BLaER1 treated with 17β-estradiol and CSF1 and Interleukin-3, amounts not matched to agents 10 nM and 100 nM (cell line): ENCODE measurements around the gene LRRC8A.
"Not testable (repeated sequence)": the region's sequence is repeated elsewhere in the genome, so short reads cannot be mapped to it uniquely, and the experiment has no call there.

Experiments
- H3K27ac ChIP-seq, 11 experiments: shearing (Covaris generic); formaldehyde crosslinking; 2 replicates each; pipeline ENCODE4 v1.8.1; 2022
- H3K27me3 ChIP-seq, 11 experiments: shearing (Covaris generic); formaldehyde crosslinking; 2 replicates each; pipeline ENCODE4 v1.8.1; 2022
- H3K36me3 ChIP-seq, 11 experiments: shearing (Covaris generic); formaldehyde crosslinking; 2 replicates each; pipeline ENCODE4 v1.8.1; 2022
- H3K4me1 ChIP-seq, 10 experiments: shearing (Covaris generic); formaldehyde crosslinking; 2 replicates each; pipeline ENCODE4 v1.8.1; 2022
- H3K4me2 ChIP-seq, 11 experiments: shearing (Covaris generic); formaldehyde crosslinking; 2 replicates each; pipeline ENCODE4 v1.8.1; 2022
- H3K4me3 ChIP-seq, 10 experiments: shearing (Covaris generic); formaldehyde crosslinking; 2 replicates each; pipeline ENCODE4 v1.8.1; 2022
- H3K9ac ChIP-seq, 11 experiments: shearing (Covaris generic); formaldehyde crosslinking; 2 replicates each; pipeline ENCODE4 v1.8.1; 2022
- H3K9me3 ChIP-seq, 11 experiments: shearing (Covaris generic); formaldehyde crosslinking; replicated peaks in 1 of 11; 2 replicates each; pipeline ENCODE4 v1.8.1; 2022
- H4K20me1 ChIP-seq, 11 experiments: shearing (Covaris generic); formaldehyde crosslinking; 2 replicates each; pipeline ENCODE4 v1.8.1; 2022
- Cebpa-rat ChIP-seq, 11 experiments: shearing (Covaris generic); IDR thresholded peaks; 2 replicates each; pipeline ENCODE4 v1.8.1; 2022

Gene LRRC8A

DNA sequence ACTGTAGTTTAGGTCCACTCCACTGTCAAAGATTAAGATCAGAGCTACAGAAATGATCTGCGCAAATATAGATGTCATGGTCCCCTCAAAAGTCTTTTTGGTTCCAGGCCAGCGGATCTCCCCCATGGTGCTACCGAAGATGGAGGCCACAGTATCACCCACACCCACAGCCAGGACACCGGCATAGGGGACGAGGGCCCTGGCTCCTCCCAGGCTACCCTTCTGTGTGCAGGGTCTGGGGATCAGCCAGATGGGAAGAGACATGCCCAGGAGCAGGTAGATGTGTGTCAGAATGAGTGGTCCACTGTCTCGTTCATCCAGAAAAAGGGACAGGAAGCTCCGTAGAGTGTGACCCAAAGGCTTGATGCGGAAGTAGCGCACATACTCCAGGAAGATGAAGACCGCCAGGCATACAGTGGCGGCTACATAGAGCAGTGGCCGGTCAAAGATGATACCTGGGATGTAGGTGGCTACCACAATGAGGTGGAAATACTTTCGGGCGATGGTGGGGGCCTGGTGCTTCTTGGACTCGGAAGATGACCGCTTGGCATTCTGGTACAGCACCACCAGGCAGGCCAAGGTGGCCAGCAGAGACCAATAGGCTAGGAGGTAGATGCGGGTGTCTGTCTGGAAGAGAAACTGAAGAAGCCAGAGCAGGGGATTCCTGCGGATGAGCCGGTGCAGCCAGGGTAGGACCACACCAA lies 64.0 kb downstream of the LRRC8A start:
- Histone ChIP-seq H3K27me3 (no peaks in the 10 kb centered on the region), H3K9me3 (no peaks in the 10 kb centered on the region), H3K36me3 (peaks cover 12 to 60% (median 30%) of the 10 kb centered on the region in 11 experiments), H3K4me1 (peaks cover 22 to 40% (median 28%) of the 10 kb centered on the region in 10 experiments), H3K4me2 (peak overlapping the region; percentile 87 to 100 (median 94)), H4K20me1 (peaks cover 0 to 24% (median 0%) of the 10 kb centered on the region in 11 experiments; a peak in 6 of 22 replicates), H3K9ac (peak overlapping the region in 2 of 11 experiments; percentile 90 to 99; a peak in 2 of 22 replicates), H3K4me3 (peak overlapping the region in 8 of 10 experiments; percentile 71 to 96 (median 89); a peak in 6 of 20 replicates), H3K27ac (no peak overlapping the region; a peak in 1 of 22 replicates)
- TF ChIP-seq Cebpa-rat (IDR thresholded peaks at IDR 0.05) = no peak

- no peaks in the 10 kb centered on the region for H3K27me3 ChIP-seq
- H3K4me2 ChIP-seq = peak overlapping the region; percentile 87 to 100 (median 94)
- peak overlapping the region; percentile 69 to 98 (median 92) for H3K27ac ChIP-seq
- H3K4me3 ChIP-seq = peak overlapping the region; percentile 71 to 96 (median 89)
- H4K20me1 ChIP-seq = peaks cover 0 to 25% (median 0%) of the 10 kb centered on the region in 11 experiments; a peak in 6 of 22 replicates
- no peaks in the 10 kb centered on the region for H3K9me3 ChIP-seq
- H3K4me1 ChIP-seq = peaks cover 22 to 40% (median 28%) of the 10 kb centered on the region in 10 experiments
- H3K36me3 ChIP-seq = peaks cover 16 to 61% (median 35%) of the 10 kb centered on the region in 11 experiments
- TF ChIP-seq Cebpa-rat (IDR thresholded peaks at IDR 0.05) = no peak
- H3K9ac ChIP-seq = peak overlapping the region; percentile 83 to 99 (median 93)
Observed at GRCh38 chr9:128946571-128947276, 64.8 kb downstream of the LRRC8A start.

DNA sequence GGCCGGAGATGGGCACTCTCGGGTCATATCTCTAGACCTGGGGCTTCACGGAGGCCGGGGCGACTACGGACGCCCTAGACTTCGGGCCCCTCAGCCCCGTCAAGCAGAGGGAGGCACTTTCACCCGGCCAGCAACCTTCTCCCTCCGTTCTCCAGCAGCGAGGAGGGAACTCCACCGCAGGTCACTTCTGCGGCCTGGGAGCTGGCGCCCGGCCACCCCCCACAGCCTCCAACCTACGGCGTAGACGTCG lies 65.3 kb downstream of the LRRC8A start:
- Histone ChIP-seq H3K9me3 (no peaks in the 10 kb centered on the region), H3K27ac (peak overlapping the region; percentile 69 to 98 (median 92)), H3K27me3 (no peaks in the 10 kb centered on the region), H4K20me1 (peaks cover 0 to 30% (median 0%) of the 10 kb centered on the region in 11 experiments; a peak in 7 of 22 replicates), H3K4me2 (peak overlapping the region; percentile 87 to 100 (median 94)), H3K9ac (peak overlapping the region; percentile 83 to 99 (median 93)), H3K4me1 (peaks cover 22 to 40% (median 28%) of the 10 kb centered on the region in 10 experiments), H3K36me3 (peaks cover 21 to 63% (median 40%) of the 10 kb centered on the region in 11 experiments), H3K4me3 (peak overlapping the region; percentile 71 to 96 (median 89))
- no peak for TF ChIP-seq Cebpa-rat (IDR thresholded peaks at IDR 0.05)

DNA sequence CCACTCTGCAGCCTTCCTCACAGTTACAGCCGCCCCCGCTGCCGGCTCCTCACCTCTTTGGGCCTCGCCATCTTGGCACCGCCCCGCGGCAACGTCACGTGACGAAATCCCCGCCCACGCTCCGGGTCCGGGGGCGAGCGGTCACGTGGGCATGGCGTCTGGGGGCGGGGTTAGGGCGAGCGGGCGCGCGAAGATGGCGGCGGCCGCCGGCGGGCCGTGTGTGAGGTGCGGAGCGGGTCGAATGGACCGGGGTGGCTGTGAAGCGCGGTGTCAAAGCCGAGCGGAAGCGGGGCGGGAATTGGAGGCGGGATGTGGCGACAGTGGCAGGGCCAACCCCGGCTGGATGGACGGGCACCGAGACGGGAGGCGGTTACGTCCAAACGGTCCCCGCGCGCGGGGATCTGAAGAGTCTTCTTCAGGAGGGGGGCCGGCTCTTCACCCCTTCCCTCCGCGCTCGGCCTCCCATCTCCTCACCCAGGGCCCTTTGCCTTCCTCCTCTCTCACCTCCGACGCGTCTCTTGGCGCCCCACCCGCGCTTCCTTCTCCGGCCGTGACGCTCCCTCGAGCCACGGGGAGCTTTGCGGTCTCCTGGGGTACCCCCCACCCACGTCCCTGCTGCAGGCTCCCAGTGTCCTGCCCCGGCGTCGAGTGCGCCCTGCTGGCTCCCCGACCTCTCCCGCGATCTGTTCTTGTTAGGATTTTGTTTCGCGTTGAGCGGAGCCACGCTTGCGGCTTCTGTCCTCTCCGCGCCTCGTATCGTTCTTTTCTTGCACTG lies 65.8 kb downstream of the LRRC8A start, which contains the start of the genes DOLK and NUP188:
TSS of gene DOLK (minus strand) at position 77 of the 775 bp plus-strand sequence. CDS start 300 bp downstream, outside the sequence.
TSS of gene NUP188 (plus strand) at position 173 of the 775 bp plus-strand sequence. CDS start at position 194, 21 bp downstream.
- Histone ChIP-seq H3K4me2 (peak within 1 kb of the TSS; percentile 87 to 100 (median 95)), H3K4me1 (peaks cover 22 to 40% (median 28%) of the 10 kb centered on the region in 10 experiments), H4K20me1 (peaks cover 0 to 35% (median 0%) of the 10 kb centered on the region in 11 experiments; a peak in 7 of 22 replicates), H3K36me3 (peaks cover 26 to 64% (median 42%) of the 10 kb centered on the region in 11 experiments), H3K27me3 (no peaks in the 10 kb centered on the region), H3K9me3 (no peaks in the 10 kb centered on the region), H3K27ac (peak within 1 kb of the TSS; percentile 69 to 98 (median 92)), H3K9ac (peak within 1 kb of the TSS; percentile 83 to 99 (median 93)), H3K4me3 (peak within 1 kb of the TSS; percentile 71 to 96 (median 89))
- no peak for TF ChIP-seq Cebpa-rat (IDR thresholded peaks at IDR 0.05)

- not testable (repeated sequence) for H3K4me3 ChIP-seq, H3K4me1 ChIP-seq, H3K4me2 ChIP-seq, H3K9me3 ChIP-seq, H3K27me3 ChIP-seq, H3K9ac ChIP-seq, H3K27ac ChIP-seq
- H4K20me1 ChIP-seq = peaks cover 0 to 19% (median 0%) of the 10 kb centered on the region in 11 experiments; a peak in 4 of 22 replicates
- H3K36me3 ChIP-seq = peaks cover 79 to 100% (median 97%) of the 10 kb centered on the region in 11 experiments
Observed at GRCh38 chr9:128961403-128961802, 79.5 kb downstream of the LRRC8A start.
